ENCODE measurements around the gene TMC2.

TMC2 gene

DNA sequence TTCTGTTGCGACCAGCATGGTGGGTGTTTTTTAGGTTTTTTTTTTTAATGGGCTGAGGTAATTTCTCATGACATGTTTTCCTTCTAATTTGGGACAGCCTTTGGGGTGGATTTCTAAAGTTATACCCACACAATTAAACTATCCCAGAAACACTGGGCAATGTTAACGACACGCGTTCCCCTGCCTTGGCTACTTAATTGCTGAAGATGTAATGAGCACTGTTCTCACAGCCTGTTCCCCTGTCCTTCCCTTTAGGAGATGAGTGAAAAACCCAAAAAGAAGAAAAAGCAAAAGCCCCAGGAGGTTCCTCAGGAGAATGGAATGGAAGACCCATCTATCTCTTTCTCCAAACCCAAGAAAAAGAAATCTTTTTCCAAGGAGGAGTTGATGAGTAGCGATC, 121.3 kb downstream of the TMC2 start:
- H3K4me3 ChIP-seq (ENCODE audit: low read depth, low read length): no peak overlapping the region
- TF ChIP-seq, protein P1, sequence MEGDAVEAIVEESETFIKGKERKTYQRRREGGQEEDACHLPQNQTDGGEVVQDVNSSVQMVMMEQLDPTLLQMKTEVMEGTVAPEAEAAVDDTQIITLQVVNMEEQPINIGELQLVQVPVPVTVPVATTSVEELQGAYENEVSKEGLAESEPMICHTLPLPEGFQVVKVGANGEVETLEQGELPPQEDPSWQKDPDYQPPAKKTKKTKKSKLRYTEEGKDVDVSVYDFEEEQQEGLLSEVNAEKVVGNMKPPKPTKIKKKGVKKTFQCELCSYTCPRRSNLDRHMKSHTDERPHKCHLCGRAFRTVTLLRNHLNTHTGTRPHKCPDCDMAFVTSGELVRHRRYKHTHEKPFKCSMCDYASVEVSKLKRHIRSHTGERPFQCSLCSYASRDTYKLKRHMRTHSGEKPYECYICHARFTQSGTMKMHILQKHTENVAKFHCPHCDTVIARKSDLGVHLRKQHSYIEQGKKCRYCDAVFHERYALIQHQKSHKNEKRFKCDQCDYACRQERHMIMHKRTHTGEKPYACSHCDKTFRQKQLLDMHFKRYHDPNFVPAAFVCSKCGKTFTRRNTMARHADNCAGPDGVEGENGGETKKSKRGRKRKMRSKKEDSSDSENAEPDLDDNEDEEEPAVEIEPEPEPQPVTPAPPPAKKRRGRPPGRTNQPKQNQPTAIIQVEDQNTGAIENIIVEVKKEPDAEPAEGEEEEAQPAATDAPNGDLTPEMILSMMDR (IDR thresholded peaks at IDR 0.05; ENCODE audit: low read depth, low read length): no peak

DNA sequence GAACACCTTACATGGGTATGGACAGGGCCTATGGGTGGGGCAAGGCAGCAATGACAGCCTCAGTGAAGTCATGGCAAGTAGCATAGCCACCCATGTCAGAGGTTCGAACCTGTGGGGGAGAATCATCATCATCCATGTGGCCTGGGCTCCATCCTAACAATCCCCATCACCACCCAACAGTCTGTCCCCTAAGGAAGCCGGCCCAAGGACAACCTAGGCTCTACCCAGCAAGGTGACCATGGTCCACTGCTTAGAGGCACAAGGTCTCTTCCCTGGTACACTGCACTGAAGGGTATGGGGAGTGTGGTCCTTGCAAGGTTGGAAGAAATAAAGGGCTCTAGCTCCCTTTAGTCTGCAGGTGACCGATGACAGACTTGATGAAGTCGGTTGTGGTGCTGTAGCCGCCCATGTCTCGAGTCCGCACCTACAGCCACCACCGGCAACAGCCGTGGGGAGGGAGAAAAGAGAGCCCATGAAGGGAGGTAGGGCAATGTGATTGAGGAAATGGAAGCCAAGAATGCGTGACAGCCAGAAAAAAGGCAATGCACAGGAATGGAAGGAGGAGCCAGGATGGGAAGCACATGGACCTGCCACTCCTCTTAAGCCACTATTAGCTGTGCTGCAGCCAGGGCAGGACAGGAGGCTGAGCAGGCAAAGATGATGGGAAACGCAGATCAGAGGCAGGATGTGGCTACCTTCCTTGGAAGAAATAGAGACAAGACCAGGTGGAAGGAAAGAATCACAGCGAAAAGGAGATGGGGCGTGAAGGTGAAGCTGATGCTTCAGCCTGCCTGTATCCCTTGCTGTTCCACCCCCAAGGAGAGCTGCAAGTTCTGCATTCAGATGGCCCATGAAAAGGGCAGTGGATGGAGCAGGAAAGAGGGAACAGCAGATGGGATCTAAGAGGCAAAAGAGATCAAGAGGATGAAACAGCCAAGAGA, 122.3 kb downstream of the TMC2 start:
- H3K4me3 ChIP-seq (ENCODE audit: low read depth, low read length): no peak overlapping the region
- TF ChIP-seq, protein P1 (IDR thresholded peaks at IDR 0.05; ENCODE audit: low read depth, low read length): no peak

DNA sequence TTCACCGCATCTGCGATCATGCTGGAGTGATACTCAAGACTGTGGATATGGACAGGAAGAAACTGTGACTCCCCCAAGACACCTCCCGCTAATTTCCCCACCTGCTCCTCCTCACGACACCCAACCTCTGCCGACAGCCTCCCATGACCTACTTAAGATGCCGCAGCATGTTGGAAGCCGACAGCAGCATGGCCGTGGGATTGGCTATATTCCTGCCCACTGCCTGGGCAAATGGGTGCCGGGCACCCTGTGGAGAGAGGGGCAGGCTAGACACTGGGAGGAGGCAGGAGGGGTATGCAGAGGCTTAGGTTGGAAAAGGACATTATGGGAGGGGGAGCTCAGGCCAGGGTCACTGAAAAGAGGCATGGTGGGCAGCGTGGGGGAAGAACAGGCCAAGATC, 123.2 kb downstream of the TMC2 start:
- no peak overlapping the region for H3K4me3 ChIP-seq (ENCODE audit: low read depth, low read length)
- TF ChIP-seq, protein P1 (IDR thresholded peaks at IDR 0.05; ENCODE audit: low read depth, low read length): no peak

DNA sequence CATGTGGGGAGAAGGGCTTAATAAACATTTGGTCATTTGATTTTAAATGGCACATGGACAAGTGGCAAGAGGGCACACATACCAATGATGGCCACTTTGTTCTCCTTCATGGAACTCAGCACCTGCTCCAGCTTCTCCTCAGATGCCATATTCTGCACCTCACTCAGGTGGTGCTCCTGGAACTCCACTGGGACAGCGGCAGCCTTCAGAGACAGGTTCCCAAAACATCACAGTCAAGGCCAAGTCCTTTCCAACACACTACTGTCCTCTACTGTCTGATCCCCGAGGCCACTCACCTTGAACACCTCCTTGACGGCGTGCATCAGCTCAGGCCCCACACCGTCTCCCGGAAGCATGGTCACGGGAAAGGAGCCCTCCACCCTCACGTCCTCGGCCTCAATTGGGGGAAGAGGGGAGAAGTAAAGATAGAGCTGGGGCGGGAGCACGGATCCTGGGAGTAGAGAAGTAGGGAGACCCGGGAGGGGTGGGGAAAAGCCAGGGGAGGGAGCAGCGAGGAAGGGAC, 127.1 kb downstream of the TMC2 start:
- TF ChIP-seq, protein P1 (IDR thresholded peaks at IDR 0.05; ENCODE audit: low read depth, low read length): no peak
- peak overlapping the region; percentile 88 for H3K4me3 ChIP-seq (ENCODE audit: low read depth, low read length)

DNA sequence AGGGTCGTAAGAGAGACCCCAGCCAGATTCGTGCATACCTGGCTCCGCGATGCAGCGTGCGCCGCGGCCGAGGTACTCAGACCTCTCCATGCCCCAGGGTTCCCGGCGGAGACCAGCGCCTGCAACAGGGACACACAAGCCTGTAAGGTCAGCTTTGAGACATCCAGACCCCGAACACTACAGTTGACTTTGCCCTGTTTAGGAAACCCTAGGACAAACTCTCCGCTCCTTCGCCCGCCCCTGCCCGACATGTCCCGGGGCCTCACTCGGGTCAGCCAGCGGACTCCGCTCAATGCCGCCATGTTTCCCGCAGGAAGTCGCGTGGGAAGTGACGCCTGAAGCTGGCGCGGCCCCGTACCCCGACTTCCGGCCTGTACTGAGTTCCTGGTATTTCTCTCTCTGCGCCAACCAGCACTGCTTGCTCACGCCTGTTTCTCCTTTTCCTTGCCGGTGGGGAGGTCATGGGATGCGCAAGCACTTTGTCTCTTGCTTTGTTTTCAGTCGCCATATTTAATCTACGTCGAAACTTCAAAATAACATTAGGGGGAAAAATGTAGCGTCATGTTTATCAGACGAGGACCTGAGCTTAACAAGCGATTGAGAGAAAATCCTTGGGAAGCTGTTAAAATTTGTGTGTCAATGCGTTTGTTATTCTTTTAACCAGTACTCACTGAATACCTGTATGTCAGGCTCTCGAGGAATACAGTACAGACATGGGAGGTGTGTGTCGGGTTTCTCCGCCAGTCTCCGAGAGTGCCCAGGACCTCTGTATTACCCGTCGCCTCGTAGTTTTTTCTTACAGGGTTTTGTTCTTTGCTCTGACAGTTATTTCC, 127.7 kb downstream of the TMC2 start, which contains the start of gene IDH3B:
Gene IDH3B (minus strand): TSS at position 330 of the 833 bp plus-strand sequence. CDS start 28 bp downstream, at position 302.
- TF ChIP-seq, protein P1 (IDR thresholded peaks at IDR 0.05; ENCODE audit: low read depth, low read length): no peak
- peak within 1 kb of the TSS; percentile 88 for H3K4me3 ChIP-seq (ENCODE audit: low read depth, low read length)

DNA sequence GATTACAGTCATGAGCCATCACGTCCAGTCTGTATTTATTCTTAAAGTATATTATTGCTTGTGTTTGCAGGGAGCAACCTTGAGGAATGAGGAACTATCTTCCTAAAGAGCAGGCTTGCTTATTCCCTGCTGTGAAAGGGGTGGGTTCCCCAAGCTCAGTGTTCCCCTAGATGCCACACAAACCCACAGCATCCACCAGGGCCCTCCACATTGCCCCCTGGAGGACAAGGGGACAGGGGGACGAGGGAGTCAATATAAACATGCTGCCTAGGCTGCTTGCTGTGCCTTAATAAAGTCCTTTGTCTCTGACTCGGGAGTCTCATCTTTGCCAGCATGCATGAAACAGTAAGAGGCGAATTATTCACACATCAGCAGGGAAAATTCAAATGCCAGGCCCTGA, 135.6 kb downstream of the TMC2 start:
- TF ChIP-seq, protein P1 (IDR thresholded peaks at IDR 0.05; ENCODE audit: low read depth, low read length): no peak
- no peak overlapping the region for H3K4me3 ChIP-seq (ENCODE audit: low read depth, low read length)

Measured in WI38 (cell line).